LNCaP clone FGC (cell line): ENCODE results near the gene TMEM9.

Experiments
- DNase-seq: peaks from one replicate; pipeline ENCODE4 v3.0.0-alpha.2; 2011; ENCODE audit warnings: low read depth
- H3K4me3 ChIP-seq: 2 replicates; pipeline ENCODE4 v1.5.1; 2011; ENCODE audit warnings: mild to moderate bottlenecking, low read depth, low read length, control low read depth
- CTCF ChIP-seq: IDR thresholded peaks from 2 replicates; pipeline ENCODE4 v1.5.1; 2012; ENCODE audit warnings: mild to moderate bottlenecking; ENCODE audit not compliant: control insufficient read depth, insufficient read depth; ENCODE audit errors: extremely low read depth

Gene TMEM9

GRCh38 chr1:201100169-201100930 is 53.9 kb downstream of the TMEM9 start:
- no peak for TF ChIP-seq CTCF
- H3K4me3 ChIP-seq: no peak overlapping the region
- no peak for DNase-seq

GRCh38 chr1:201098992-201099677 is 55.1 kb downstream of the TMEM9 start:
- no peak for DNase-seq
- no peak for TF ChIP-seq CTCF
- H3K4me3 ChIP-seq: no peak overlapping the region

GRCh38 chr1:201096977-201097856 is 57.1 kb downstream of the TMEM9 start:
- TF ChIP-seq CTCF: no peak
- H3K4me3 ChIP-seq: no peak overlapping the region
- no peak for DNase-seq

GRCh38 chr1:201096041-201096461 is 58.2 kb downstream of the TMEM9 start:
- DNase-seq: no peak
- no peak overlapping the region for H3K4me3 ChIP-seq
- no peak for TF ChIP-seq CTCF

GRCh38 chr1:201095581-201095980 is 58.7 kb downstream of the TMEM9 start:
- DNase-seq: no peak
- no peak for TF ChIP-seq CTCF
- H3K4me3 ChIP-seq: no peak overlapping the region

- DNase-seq: no peak
- no peak for TF ChIP-seq CTCF
Measured at GRCh38 chr1:201094832-201095231, 59.4 kb downstream of the TMEM9 start.

More at GRCh38 chr1:201094832-201095231, 59.4 kb downstream of the TMEM9 start:
- no peak overlapping the region for H3K4me3 ChIP-seq
